NT2/D1 (cell line): ENCODE measurements around the gene SLC25A22.

Experiments used
- DNase-seq: peaks from one replicate; pipeline ENCODE4 v3.0.0-alpha.2; 2011; ENCODE audit warnings: low read depth, low spot score
- H3K27me3 ChIP-seq: 2 replicates; pipeline ENCODE4 v1.6.0; 2011; ENCODE audit warnings: mild to moderate bottlenecking; ENCODE audit not compliant: insufficient read length, insufficient read depth
- H3K36me3 ChIP-seq: 2 replicates; pipeline ENCODE4 v1.6.1; 2011; ENCODE audit warnings: mild to moderate bottlenecking, low read length, mixed read lengths; ENCODE audit not compliant: insufficient read depth, insufficient read length
- H3K4me1 ChIP-seq: 2 replicates; pipeline ENCODE4 v1.5.1; 2011; ENCODE audit not compliant: insufficient read depth, insufficient read length
- H3K4me3 ChIP-seq: 2 replicates; pipeline ENCODE4 v1.5.1; 2011; ENCODE audit warnings: low read depth; ENCODE audit not compliant: insufficient read length
- H3K9ac ChIP-seq: 2 replicates; pipeline ENCODE4 v1.6.0; 2011; ENCODE audit warnings: low read depth; ENCODE audit not compliant: insufficient read length
- H3K9me3 ChIP-seq: 2 replicates; pipeline ENCODE4 v1.5.1; 2011; ENCODE audit warnings: mild to moderate bottlenecking, low read length; ENCODE audit not compliant: insufficient read depth
- SUZ12 ChIP-seq: IDR thresholded peaks from 2 replicates; pipeline ENCODE4 v1.6.1; 2011; ENCODE audit not compliant: insufficient read length, insufficient read depth; ENCODE audit errors: extremely low read depth
- YY1 ChIP-seq: IDR thresholded peaks from 2 replicates; pipeline ENCODE4 v1.6.1; 2011; ENCODE audit not compliant: insufficient read length, insufficient read depth
- ZNF274 ChIP-seq: IDR thresholded peaks from 2 replicates; pipeline ENCODE4 v1.6.1; 2011; ENCODE audit warnings: mild to moderate bottlenecking, low read depth, low read length

The SLC25A22 gene

GRCh38 chr11:837189-837989 lies 39.3 kb upstream of the SLC25A22 start:
- Histone ChIP-seq H3K9me3 (no peaks in the 10 kb centered on the region), H3K9ac (peak overlapping the region; percentile 56), H3K27me3 (no peaks in the 10 kb centered on the region), H3K4me3 (no peak overlapping the region), H3K36me3 (peaks cover 66% of the 10 kb centered on the region), H3K4me1 (peaks cover 42% of the 10 kb centered on the region)
- no peak for TF ChIP-seq SUZ12
- TF ChIP-seq ZNF274, result no peak
- no peak for DNase-seq

DNA sequence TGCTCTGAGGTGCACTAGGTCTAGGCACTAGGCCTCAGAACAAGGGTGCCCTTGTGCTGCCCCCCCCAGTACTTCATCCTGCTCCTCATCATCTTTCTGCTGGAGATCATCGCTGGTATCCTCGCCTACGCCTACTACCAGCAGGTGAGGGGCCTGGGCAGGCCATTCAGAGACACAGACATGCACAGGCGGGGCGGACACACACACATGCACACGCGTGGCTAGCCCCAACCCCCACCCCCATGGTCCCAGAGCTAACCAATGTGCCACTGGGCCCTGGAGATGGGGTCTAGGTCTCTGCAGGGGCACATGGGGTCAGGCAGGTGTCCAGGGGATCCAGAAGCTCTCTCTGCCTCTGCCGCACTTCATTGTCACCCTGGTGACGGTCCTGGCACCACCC lies 38.6 kb upstream of the SLC25A22 start:
- Histone ChIP-seq H3K9ac (peak overlapping the region; percentile 56), H3K4me1 (peaks cover 48% of the 10 kb centered on the region)
- TF ChIP-seq YY1, result no peak
- TF ChIP-seq ZNF274, result no peak
- TF ChIP-seq SUZ12, result no peak

DNA sequence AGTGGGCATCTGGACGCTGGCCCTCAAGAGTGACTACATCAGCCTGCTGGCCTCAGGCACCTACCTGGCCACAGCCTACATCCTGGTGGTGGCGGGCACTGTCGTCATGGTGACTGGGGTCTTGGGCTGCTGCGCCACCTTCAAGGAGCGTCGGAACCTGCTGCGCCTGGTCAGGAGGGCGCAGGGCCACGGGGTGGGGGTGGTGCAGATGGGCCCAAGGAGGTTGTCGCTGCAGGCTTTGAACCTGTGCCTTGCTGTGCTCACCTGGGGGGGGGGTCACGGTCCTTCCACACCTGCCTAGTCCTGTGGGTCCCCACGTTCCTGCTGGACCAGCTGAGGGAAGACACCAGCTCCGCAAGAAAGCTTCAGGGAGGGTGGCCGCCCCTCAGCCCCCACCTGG lies 38.2 kb upstream of the SLC25A22 start:
- Histone ChIP-seq H3K27me3 (peaks cover 11% of the 10 kb centered on the region), H3K9ac (peak overlapping the region; percentile 56), H3K4me1 (peaks cover 49% of the 10 kb centered on the region), H3K4me3 (no peak overlapping the region), H3K36me3 (peaks cover 65% of the 10 kb centered on the region), H3K9me3 (no peaks in the 10 kb centered on the region)
- TF ChIP-seq SUZ12 (no peak), ZNF274 (no peak), YY1 (no peak)
- no peak for DNase-seq

More for the DNA sequence above, 38.6 kb upstream of the SLC25A22 start:
- no peaks in the 10 kb centered on the region for H3K9me3 ChIP-seq
- H3K36me3 ChIP-seq, result peaks cover 66% of the 10 kb centered on the region
- H3K4me3 ChIP-seq, result no peak overlapping the region
- peaks cover 7% of the 10 kb centered on the region for H3K27me3 ChIP-seq
- DNase-seq, result no peak

DNA sequence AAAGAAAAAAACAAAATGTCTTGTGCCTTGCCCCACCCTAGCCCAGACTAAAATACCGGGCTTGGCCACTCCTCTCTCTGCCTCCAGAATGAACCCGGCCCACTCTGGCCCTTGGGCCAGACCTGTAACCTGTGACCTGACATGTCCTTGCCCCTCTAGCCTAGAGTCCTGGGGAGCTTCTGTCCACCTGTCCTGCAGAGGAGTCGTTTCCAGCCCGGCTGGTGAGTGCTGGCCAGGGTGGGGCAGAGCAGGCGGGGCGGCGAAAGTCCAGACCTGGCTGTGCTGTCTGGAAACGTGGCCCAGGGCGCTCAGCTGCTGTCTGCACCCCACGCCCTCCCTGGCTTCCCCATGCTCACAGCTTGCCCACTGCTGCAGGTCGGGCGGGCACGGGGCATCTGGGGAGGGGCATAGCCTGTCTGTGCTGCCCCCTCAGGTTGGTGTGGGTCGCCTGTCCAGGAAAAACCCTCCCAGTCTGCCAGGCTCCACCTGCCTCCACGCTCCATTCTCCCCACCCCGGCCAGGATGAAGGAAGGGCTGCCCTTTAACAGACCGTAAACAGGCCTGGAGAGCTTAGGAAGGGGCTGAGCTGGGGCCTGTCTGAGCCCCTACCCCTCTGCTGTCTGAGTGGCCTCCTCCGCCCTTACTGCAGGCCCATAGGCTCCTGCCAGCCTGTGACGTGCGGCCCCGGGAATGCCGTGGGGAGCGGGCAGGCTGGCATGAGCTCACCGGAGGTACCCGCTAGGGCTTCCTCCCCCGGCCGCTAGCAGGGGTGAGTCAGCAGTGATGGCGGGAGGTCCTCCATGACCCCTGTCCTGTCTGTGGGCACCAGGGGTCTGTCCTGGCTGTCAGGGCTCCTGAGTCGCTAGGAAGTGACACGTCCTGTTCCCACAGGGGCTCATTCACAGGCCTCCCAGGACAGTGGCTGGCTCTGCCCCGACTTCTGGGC lies 36.6 kb upstream of the SLC25A22 start:
- no peak for DNase-seq
- Histone ChIP-seq H3K36me3 (peaks cover 48% of the 10 kb centered on the region), H3K4me1 (peaks cover 40% of the 10 kb centered on the region), H3K9me3 (no peaks in the 10 kb centered on the region), H3K9ac (peak overlapping the region; percentile 66), H3K4me3 (no peak overlapping the region), H3K27me3 (peaks cover 24% of the 10 kb centered on the region)
- TF ChIP-seq ZNF274, result no peak
- TF ChIP-seq YY1, result no peak
- TF ChIP-seq SUZ12, result no peak

DNA sequence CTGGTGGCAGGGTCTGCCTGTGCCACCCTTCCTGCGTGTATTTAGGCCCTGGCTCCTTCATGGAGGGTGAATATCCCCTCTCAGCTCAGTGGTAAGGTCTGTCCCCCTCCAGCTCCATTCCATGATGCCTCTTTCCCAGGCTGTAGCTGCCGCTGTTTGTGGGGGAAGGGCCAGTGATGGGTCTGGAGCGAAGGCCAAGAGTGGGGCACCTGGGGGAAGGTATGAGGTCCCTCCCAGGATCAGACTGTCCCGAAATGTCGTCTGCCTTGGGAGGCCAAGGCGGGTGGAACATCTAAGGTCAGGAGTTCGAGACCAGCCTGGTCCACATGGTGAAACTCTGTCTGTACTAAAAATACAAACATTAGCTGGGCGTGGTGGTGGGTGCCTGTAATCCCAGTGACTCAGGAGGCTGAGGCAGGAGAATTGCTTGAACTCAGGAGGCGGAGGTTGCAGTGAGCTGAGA lies 35.8 kb upstream of the SLC25A22 start:
- no peak for DNase-seq
- Histone ChIP-seq H3K36me3 (peaks cover 41% of the 10 kb centered on the region), H3K4me3 (peak overlapping the region; percentile 54), H3K9ac (no peak overlapping the region), H3K4me1 (peaks cover 40% of the 10 kb centered on the region), H3K27me3 (peaks cover 31% of the 10 kb centered on the region), H3K9me3 (no peaks in the 10 kb centered on the region)
- TF ChIP-seq ZNF274, result no peak

DNA sequence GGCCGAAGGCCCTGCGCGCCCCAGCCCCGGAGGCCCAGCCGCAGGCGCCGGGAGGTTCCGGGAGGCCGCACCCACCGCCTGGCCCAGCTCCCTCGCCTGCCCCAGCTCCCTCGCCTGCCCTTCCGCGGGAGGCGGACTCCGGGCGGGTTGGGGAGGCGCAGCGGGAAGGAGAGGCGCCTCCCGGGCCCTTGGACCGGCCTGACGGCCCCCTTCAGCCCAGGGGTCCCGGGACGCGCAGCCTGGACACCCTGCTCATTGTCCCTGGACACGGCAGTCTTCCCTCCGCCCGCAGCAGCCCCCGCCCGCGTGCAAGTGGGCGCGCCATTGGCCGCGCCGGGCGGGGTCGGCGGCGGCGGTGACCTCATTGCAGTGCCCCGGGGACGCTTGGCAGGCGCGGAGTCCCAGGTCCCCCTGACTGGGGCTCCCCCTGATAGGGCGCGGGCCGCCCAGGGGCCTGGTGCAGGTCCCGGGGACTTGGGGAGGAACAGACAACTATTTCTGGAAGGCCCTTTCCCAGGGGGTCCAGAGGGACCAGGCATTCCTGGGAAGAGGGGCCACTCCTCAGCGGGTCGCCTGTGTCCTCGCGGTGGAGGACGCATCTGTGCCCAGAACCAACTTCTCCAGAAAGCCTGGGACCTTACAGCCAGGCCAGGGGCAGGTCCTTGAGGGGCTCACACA lies 35.2 kb upstream of the SLC25A22 start:
- H3K4me3 ChIP-seq, result peak overlapping the region; percentile 54
- peaks cover 40% of the 10 kb centered on the region for H3K4me1 ChIP-seq
- no peaks in the 10 kb centered on the region for H3K9me3 ChIP-seq
- no peak for DNase-seq
- peaks cover 35% of the 10 kb centered on the region for H3K36me3 ChIP-seq
- TF ChIP-seq YY1, result no peak
- TF ChIP-seq SUZ12, result no peak
- TF ChIP-seq ZNF274, result no peak
- H3K27me3 ChIP-seq, result peaks cover 37% of the 10 kb centered on the region
- H3K9ac ChIP-seq, result peak overlapping the region; percentile 83
